ENCODE results near the gene AQR. TPM values are rescaled to one million over a fixed set of nuclear protein-coding genes. Genes with fewer than 3 reads are reported as not detected.
"Not testable (repeated sequence)": the region's sequence is repeated elsewhere in the genome, so short reads cannot be mapped to it uniquely, and the experiment has no call there.

The AQR gene
- total and polyA plus RNA-seq, 2 experiments from 2014 or later: 42.3 to 67.3 TPM

DNA sequence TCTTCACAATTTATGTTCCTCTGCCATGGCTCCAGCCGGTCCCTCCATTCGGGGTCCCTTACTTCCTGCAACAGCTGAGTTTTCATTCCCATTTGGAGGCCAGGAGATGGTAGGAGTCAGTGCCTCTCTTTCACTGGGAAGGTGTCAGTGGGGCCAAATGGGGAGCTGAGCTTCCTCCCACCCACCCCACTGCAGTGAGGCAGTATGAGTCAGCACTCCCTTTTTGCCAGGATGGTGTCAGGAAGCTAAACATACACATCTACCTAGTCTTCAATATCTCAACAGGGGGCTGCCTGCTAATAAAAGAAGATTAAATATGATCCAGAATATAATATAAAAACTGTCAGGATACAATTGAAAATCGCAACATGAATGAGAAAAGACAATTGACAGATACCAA, 161.5 kb downstream of the AQR start:
- Histone ChIP-seq H3K79me2 (replicated peaks; ENCODE audit: insufficient read depth) (no peaks in the 10 kb centered on the region), H3K9me2 (ENCODE audit: insufficient read depth) (no peaks in the 10 kb centered on the region), H3K4me2 (no peak overlapping the region), H3K36me3 (ENCODE audit: insufficient read depth) (no peaks in the 10 kb centered on the region), H3K4me1 (ENCODE audit: insufficient read depth) (no peaks in the 10 kb centered on the region), H2AFZ (no peak overlapping the region), H3K4me3 (no peak overlapping the region), H3K27ac (ENCODE audit: low read depth) (no peak overlapping the region), H3K27me3 (ENCODE audit: insufficient read depth) (no peaks in the 10 kb centered on the region), H4K20me1 (replicated peaks; ENCODE audit: insufficient read depth) (no peaks in the 10 kb centered on the region), H3F3A (replicated peaks; ENCODE audit: low read depth) (no peaks in the 10 kb centered on the region)
- Mint-ChIP-seq H3K4me3 (no peak overlapping the region), H3K4me1 (no peaks in the 10 kb centered on the region), H3K9me3 (peaks cover 10% of the 10 kb centered on the region), H3K27me3 (ENCODE audit: insufficient read depth, low read depth, poor library complexity) (peaks cover 3% of the 10 kb centered on the region), H3K36me3 (ENCODE audit: low read depth) (peaks cover 8% of the 10 kb centered on the region; the same call in 1 of the 3 replicates), H3K27ac (no peak overlapping the region)
- TF ChIP-seq, protein P1, sequence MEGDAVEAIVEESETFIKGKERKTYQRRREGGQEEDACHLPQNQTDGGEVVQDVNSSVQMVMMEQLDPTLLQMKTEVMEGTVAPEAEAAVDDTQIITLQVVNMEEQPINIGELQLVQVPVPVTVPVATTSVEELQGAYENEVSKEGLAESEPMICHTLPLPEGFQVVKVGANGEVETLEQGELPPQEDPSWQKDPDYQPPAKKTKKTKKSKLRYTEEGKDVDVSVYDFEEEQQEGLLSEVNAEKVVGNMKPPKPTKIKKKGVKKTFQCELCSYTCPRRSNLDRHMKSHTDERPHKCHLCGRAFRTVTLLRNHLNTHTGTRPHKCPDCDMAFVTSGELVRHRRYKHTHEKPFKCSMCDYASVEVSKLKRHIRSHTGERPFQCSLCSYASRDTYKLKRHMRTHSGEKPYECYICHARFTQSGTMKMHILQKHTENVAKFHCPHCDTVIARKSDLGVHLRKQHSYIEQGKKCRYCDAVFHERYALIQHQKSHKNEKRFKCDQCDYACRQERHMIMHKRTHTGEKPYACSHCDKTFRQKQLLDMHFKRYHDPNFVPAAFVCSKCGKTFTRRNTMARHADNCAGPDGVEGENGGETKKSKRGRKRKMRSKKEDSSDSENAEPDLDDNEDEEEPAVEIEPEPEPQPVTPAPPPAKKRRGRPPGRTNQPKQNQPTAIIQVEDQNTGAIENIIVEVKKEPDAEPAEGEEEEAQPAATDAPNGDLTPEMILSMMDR (conservative IDR thresholded peaks at IDR 0.05; ENCODE audit: low read depth in 2 of 2): no peak
- TF ChIP-seq JUNB (IDR thresholded peaks at IDR 0.05; ENCODE audit: unreplicated experiment) (no peak), EZH2phosphoT487 (IDR thresholded peaks at IDR 0.05; ENCODE audit: unreplicated experiment) (no peak), POLR2AphosphoS5 (IDR thresholded peaks at IDR 0.05; ENCODE audit: low read depth) (no peak), NANOG (IDR thresholded peaks at IDR 0.05; ENCODE audit: borderline replicate concordance) (no peak), EZH2 (IDR thresholded peaks at IDR 0.05; ENCODE audit: low read depth, unreplicated experiment) (no peak), CREB1 (CRISPR knock-in tag; IDR thresholded peaks at IDR 0.05; ENCODE audit: low read depth) (no peak), STAT1 (IDR thresholded peaks at IDR 0.05; ENCODE audit: unreplicated experiment) (no peak), REST (IDR thresholded peaks at IDR 0.05; ENCODE audit: unreplicated experiment) (no peak)
- TF ChIP-seq, protein P2, sequence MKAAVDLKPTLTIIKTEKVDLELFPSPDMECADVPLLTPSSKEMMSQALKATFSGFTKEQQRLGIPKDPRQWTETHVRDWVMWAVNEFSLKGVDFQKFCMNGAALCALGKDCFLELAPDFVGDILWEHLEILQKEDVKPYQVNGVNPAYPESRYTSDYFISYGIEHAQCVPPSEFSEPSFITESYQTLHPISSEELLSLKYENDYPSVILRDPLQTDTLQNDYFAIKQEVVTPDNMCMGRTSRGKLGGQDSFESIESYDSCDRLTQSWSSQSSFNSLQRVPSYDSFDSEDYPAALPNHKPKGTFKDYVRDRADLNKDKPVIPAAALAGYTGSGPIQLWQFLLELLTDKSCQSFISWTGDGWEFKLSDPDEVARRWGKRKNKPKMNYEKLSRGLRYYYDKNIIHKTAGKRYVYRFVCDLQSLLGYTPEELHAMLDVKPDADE (IDR thresholded peaks at IDR 0.05): no peak
- no peak for ATAC-seq
- DNase-seq (ENCODE audit: low spot score): no peak

GRCh38 chr15:34807241-34807640, 162.3 kb downstream of the AQR start:
- ATAC-seq; H3K9me2 ChIP-seq (ENCODE audit: insufficient read depth); H2AFZ ChIP-seq; H3K27ac Mint-ChIP-seq; H3K4me3 Mint-ChIP-seq; H3K27me3 ChIP-seq (ENCODE audit: insufficient read depth); H3K4me2 ChIP-seq; H3K36me3 Mint-ChIP-seq (ENCODE audit: low read depth); H3K79me2 ChIP-seq (replicated peaks; ENCODE audit: insufficient read depth); DNase-seq (ENCODE audit: low spot score); H3K27ac ChIP-seq (ENCODE audit: low read depth); H3K9me3 Mint-ChIP-seq; H3K4me3 ChIP-seq; H3K4me1 Mint-ChIP-seq; H3K36me3 ChIP-seq (ENCODE audit: insufficient read depth); H3F3A ChIP-seq (replicated peaks; ENCODE audit: low read depth); H3K27me3 Mint-ChIP-seq (ENCODE audit: insufficient read depth, low read depth, poor library complexity); H4K20me1 ChIP-seq (replicated peaks; ENCODE audit: insufficient read depth); H3K4me1 ChIP-seq (ENCODE audit: insufficient read depth): not testable (repeated sequence)

Measured in GM23338 (cell line).